Heart right ventricle (tissue), 16 donors: ENCODE data around the gene CREB3L4. TPM values are rescaled to one million over a fixed set of nuclear protein-coding genes. Genes with fewer than 3 reads are reported as not detected.

Experiments used
- ATAC-seq, 8 donors: fragments of 200-7000 bp; cut with Tn5 transposase; one replicate each; pipeline ENCODE4 v1.9.1; 2020; ENCODE audit warnings: mild to moderate bottlenecking in 8 of 8, moderate library complexity in 8 of 8, moderate number of reproducible peaks in 1 of 8
- DNase-seq, 2 donors: peaks; one replicate each; pipeline ENCODE4 v3.0.0-alpha.2; 2020
- H3K27ac ChIP-seq, 10 donors: fragments of 200-600 bp; sonication (generic) in 2 of 10; one replicate each; pipeline versions ENCODE4 v1.5.0 to v1.8.0; 2020 to 2022; ENCODE audit warnings: mild to moderate bottlenecking in 3 of 10
- H3K27me3 ChIP-seq, 7 donors: fragments of 200-600 bp; one replicate each; pipeline ENCODE4 v1.8.0; 2021 to 2022; ENCODE audit warnings: mild to moderate bottlenecking in 2 of 7
- H3K36me3 ChIP-seq, 9 donors: fragments of 200-600 bp; sonication (generic) in 1 of 9; one replicate each; pipeline versions ENCODE4 v1.5.0 to v1.8.0; 2020 to 2022; ENCODE audit warnings: mild to moderate bottlenecking in 2 of 9
- H3K4me1 ChIP-seq, 9 donors: fragments of 200-600 bp; sonication (generic) in 1 of 9; one replicate each; pipeline versions ENCODE4 v1.5.0 to v1.8.0; 2020 to 2022; ENCODE audit warnings: mild to moderate bottlenecking in 4 of 9
- H3K4me3 ChIP-seq, 10 donors: fragments of 200-600 bp; sonication (generic) in 2 of 10; one replicate each; pipeline versions ENCODE4 v1.5.0 to v1.8.0; 2020 to 2022; ENCODE audit warnings: mild to moderate bottlenecking in 7 of 10, moderate library complexity in 2 of 10
- H3K9me3 ChIP-seq, 11 donors: fragments of 200-600 bp in 10 of 11; sonication (generic) in 2 of 11; one replicate each; pipeline versions ENCODE4 v1.5.0 to v1.8.0; 2013 to 2022; ENCODE audit warnings: mild to moderate bottlenecking in 2 of 11, control low read depth in 1 of 11, moderate library complexity in 1 of 11
- CTCF ChIP-seq, 9 donors: fragments of 200-600 bp; sonication (generic) in 2 of 9; IDR thresholded peaks; one replicate each; pipeline versions ENCODE4 v1.5.0 to v1.8.0; 2021 to 2022; ENCODE audit warnings: antibody characterized with exemption in 9 of 9, mild to moderate bottlenecking in 5 of 9, moderate library complexity in 1 of 9
- WGBS, 2 donors: extraction: QIAGEN DNeasy Blood & Tissue Kit; methylation state at CpG; one replicate each; pipeline ENCODE4 v1.1.7; 2013; ENCODE audit warnings: inconsistent platforms in 1 of 2; 5-methylcytosine and 5-hydroxymethylcytosine counted together
- intact Hi-C, 10 donors: fragments of 100-400 bp; cut with DNase I; formaldehyde crosslinking; loops; one replicate each; pipeline versions ENCODE4 v1.11.1 to v1.14.2; 2022
- polyA plus RNA-seq, 2 donors: library from polyadenylated mRNA; stranded (reverse); fragments of 200-250 nt; gene quantifications; one replicate each; pipeline ENCODE4 v1.2.3, GENCODE V29; 2013
- total RNA-seq, 10 donors: library from RNA; stranded (reverse); fragmentation: NEBNext Ultra II Directional in 3 of 10; extraction: Animal tissue kit (Norgen Biotek cat#: 25700) in 3 of 10; gene quantifications; one replicate each; pipeline versions ENCODE4 v1.2.1 to v1.2.4, GENCODE V29; 2021 to 2023
- donor health status: Arrhythmogenic right ventricular cardiomyopathy.
- donor health status: ischemic (EF 13 %, LVEDD 7.1; RV severe dilation, severe dysfunction).
- donor health status: healthy with polysubstance abuse.
- donor health status: DM: no; HTN: yes; CAD: no.
- donor health status: DM: no; HTN: no; CAD: no.
- donor health status: ischemic (EF 25% LVEDD 6.9; RV normal size, moderate dysfunction).
- donor health status: ischemic (EF 25% LVEDD 5.7; RV mildly dilated, moderate dysfunction).
- donor health status: healthy.
- donor health status: DM: yes; HTN: yes; CAD: no.
- donor health status: Ischemic cardiomyopathy.
- donor health status: ischemic (EF 35%, LVEDD 5.7; RV mildly dilated, moderate dysfunction).
- donor health status: nonischemic (EF 11% LVEDD 7.7; RV severe dilation, severe dysfunction).
- donor health status: DM: yes; HTN: yes; CAD: no.
- donor health status: PGD.
- donor health status: ischemic (EF 29% LVEDD 5.4; RV normal size, mild dysfunction).
- donor health status: nonischemic (EF 23%, LVEDD 6.1; RV moderate dilation, normal function).

Gene CREB3L4
- total and polyA plus RNA-seq, 12 donors = 2.9 to 8.5 (median 4.6) TPM

- Histone ChIP-seq H3K36me3 (peaks cover 0 to 26% (median 0%) of the 10 kb centered on the region in 9 donors), H3K4me1 (peaks cover 8 to 46% (median 26%) of the 10 kb centered on the region in 9 donors), H3K27ac (peak within 1 kb of the TSS; percentile 38 to 91 (median 88)), H3K27me3 (no peaks in the 10 kb centered on the region), H3K9me3 (no peaks in the 10 kb centered on the region), H3K4me3 (peak within 1 kb of the TSS; percentile 53 to 74 (median 68))
- ATAC-seq (peak; percentile 82 to 90 (median 86)), DNase-seq (peak; percentile 87 to 88)
- intact Hi-C loops = loop anchor here (1.0 to 10.0 kb wide), 10 partner anchors 189 to 479 kb away; partner anchors contain the start of genes NPR1 (in 9 of the 10) and ILF2 (in 3 of the 10)
- no peak for TF ChIP-seq CTCF (IDR thresholded peaks at IDR 0.05)
- WGBS, 2 donors = 1% methylated on average over 25 to 32 of the region's 32 CpGs
Measured at GRCh38 chr1:153985941-153986761, 18.4 kb downstream of the CREB3L4 start, which contains the start of gene RAB13. TSS of gene RAB13 (minus strand) at chr1:153986339. CDS start at chr1:153986236, 103 bp downstream.

GRCh38 chr1:153987621-153988020 is 19.9 kb downstream of the CREB3L4 start:
- intact Hi-C loops = loop anchor here (2.0 to 10.0 kb wide), 8 partner anchors 190 to 480 kb away; partner anchors contain the start of genes NPR1 (in 8 of the 10) and ILF2 (in 3 of the 10)
- DNase-seq = no peak
- TF ChIP-seq CTCF (IDR thresholded peaks at IDR 0.05) = no peak
- WGBS, 2 donors = 92% methylated on average over 7 to 8 of the region's 8 CpGs
- Histone ChIP-seq H3K27me3 (no peaks in the 10 kb centered on the region), H3K4me3 (no peak overlapping the region), H3K36me3 (peaks cover 0 to 28% (median 3%) of the 10 kb centered on the region in 9 donors), H3K9me3 (no peaks in the 10 kb centered on the region), H3K27ac (peak overlapping the region in 1 of 10 donors; percentile 89), H3K4me1 (peaks cover 12 to 58% (median 41%) of the 10 kb centered on the region in 9 donors)
- ATAC-seq = no peak

GRCh38 chr1:153990468-153991150 is 22.9 kb downstream of the CREB3L4 start, which contains the start of gene RPS27:
TSS of gene RPS27 (plus strand) at chr1:153990762. CDS start at chr1:153990797, 35 bp downstream.
- 0 to 1% methylated on average over 36 of the region's 36 CpGs for WGBS, 2 donors
- H3K4me3 ChIP-seq = peak within 1 kb of the TSS; percentile 67 to 90 (median 81)
- ATAC-seq = peak; percentile 81 to 91 (median 86)
- peak in 1 of 9 donors; percentile 12 for TF ChIP-seq CTCF (IDR thresholded peaks at IDR 0.05)
- DNase-seq = peak; percentile 74 to 97
- peak within 1 kb of the TSS; percentile 84 to 98 (median 92) for H3K27ac ChIP-seq
- intact Hi-C loops = loop anchor here in 3 of 10 donors (5.0 to 10.0 kb wide), 5 partner anchors 187 to 284 kb away; partner anchors contain the start of gene HAX1 (in 2 of the 3)
- H3K4me1 ChIP-seq = peaks cover 4 to 59% (median 39%) of the 10 kb centered on the region in 9 donors
- no peaks in the 10 kb centered on the region for H3K9me3 ChIP-seq
- H3K36me3 ChIP-seq = peaks cover 0 to 44% (median 20%) of the 10 kb centered on the region in 9 donors
- H3K27me3 ChIP-seq = no peaks in the 10 kb centered on the region
